DMS79 (cell line): ENCODE results near the gene FOXD1.
"Not testable (repeated sequence)": the region's sequence is repeated elsewhere in the genome, so short reads cannot be mapped to it uniquely, and the experiment has no call there.

ENCODE experiments used
- DNase-seq: peaks from one replicate; lab custom pipeline; 2025; lab: John Stamatoyannopoulos, UW

The FOXD1 gene

DNA sequence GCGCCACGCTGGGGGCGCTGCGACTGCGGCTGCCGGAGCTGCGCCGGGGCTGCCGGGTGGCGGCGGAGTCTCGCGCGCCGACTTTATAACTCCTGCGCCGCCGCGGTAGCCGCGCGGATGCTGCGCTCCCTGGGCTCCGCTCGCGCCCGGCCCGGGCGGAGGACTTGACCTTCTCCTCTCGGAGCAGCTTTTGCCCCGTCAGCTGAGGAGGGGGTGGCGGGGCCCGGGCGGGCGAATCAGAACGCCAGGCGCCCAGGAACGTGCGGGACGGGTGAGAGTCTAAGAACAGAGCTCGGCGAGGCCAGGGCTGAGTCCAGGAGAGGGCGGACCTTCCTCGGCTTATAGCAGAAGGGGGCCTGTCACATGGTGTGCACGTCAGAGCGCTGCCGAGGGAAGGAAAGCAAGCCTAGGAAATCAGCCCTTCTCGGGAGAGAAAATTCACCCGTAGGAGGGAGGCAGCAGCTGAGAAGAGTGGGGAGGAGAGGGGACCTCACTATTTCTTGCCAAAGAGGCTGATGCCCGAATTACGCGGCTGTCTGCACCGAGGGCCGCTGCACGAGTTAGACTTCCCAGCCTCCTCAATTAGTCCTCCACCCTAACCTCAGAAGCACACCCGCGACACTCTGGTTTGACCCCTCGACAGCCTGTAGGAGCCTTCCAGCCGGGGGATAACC is at the start of gene FOXD1:
FOXD1 (minus strand) TSS at position 315 of the 674 bp plus-strand sequence. CDS start 415 bp downstream, outside the sequence.
- peak; percentile 61 for DNase-seq

DNA sequence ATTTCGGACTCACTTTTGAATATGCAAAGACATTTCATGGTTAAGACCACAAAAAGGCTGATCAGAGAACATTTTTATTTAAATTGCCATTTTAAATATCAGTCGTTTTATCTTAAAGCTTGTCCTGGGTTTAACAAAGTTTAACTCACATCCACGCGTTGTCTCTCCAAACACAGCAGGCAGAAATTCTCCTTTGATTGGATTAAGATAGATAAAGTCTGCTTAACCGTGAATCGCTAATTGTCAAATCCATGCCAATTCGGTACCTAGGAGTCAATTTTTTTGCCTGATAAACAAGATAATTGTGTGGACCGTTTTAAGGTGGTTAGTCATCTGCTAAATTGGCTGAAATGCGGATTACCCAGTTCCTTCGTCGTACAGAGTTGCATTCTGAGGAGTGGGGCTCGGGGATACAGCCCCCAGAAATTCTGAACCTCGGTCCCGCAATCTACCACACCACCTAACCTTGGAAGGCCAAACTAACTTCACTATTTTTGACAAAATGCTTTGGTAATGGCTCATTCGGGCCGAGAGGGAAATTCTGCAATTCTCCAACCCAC is 49.0 kb upstream of the FOXD1 start:
- no peak for DNase-seq

GRCh38 chr5:73496984-73497457 is 48.4 kb upstream of the FOXD1 start:
- DNase-seq: peak; percentile 6

GRCh38 chr5:73495772-73496335 is 47.3 kb upstream of the FOXD1 start:
- no peak for DNase-seq

DNA sequence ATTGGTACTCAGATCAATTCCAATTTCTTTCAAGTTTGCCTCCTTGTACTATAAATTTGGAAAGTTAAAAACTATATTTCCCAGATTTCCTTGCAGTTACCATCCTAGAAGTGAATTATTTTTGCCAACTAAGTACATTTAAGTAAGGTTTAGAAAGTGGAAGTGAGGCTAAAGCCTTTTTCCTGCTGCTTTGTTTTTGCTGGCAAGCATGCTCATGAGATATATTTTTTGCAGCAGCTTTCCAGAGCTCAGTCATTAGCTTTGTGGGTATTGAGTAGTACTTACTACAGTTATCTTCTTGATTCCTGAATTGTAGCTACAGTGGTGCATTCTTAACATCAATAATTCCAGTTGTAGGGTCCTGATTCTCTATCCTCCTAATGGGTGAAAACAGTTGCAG is 46.1 kb upstream of the FOXD1 start:
- no peak for DNase-seq

DNA sequence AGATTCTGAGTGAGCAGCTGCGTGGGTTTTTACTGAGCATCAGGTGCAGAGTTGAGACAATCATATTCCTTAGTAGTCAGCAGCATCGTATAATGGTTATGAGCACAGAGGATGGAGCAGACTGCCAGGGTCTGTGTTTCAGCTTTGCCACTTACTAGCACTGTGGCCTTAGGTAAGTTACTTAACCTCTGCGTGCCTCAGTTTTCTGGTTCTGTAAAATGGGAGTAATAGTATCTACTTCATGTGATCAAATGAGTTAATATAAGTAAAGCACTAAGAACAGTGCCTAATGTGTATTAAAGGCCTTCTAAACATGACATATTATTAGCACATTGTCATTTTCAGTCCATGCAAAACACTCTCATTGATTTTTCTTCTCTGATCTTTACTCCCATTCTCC is 44.8 kb upstream of the FOXD1 start:
- no peak for DNase-seq

DNA sequence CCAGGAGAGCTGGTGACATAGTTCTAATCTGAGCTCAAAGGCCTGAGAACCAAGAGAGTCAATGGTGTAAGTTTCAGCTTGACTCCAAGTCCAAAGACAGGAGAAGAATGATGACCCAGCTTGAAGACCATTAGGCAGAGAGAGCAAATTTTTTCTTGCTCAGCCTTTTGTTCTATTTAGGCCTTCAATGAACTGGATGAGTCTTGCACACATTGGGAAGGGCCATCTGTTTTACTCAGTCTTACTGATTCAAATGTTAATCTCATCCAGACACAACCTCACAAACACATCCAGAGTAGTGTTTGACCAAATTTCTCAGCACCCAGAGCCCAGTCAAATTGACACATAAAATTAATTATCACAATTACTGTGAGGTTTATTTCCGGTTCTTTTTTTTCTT is 42.6 kb upstream of the FOXD1 start:
- no peak for DNase-seq

- no peak for DNase-seq
Measured at GRCh38 chr5:73490088-73490487, 41.5 kb upstream of the FOXD1 start.

- no peak for DNase-seq
Measured at GRCh38 chr5:73488806-73489205, 40.2 kb upstream of the FOXD1 start.

- DNase-seq: no peak
Measured at GRCh38 chr5:73487815-73488214, 39.2 kb upstream of the FOXD1 start.

DNA sequence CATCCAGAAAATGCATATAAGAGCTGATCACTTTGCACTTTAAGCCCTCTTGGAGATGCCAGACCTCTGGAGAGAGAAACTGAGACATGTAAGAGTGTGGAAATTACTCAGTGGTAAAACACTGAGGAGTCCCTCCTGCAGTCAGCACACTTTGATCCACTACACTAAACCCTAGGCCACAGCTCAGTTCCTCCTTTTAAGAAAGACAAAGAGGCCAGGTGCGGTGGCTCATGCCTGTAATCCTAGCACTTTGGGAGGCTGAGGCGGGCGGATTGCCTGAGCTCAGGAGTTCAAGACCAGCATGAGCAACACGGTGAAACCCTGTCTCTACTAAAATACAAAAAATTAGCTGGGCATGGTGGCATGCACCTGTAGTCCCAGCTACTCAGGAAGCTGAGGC is 38.7 kb upstream of the FOXD1 start:
- DNase-seq: not testable (repeated sequence)

- DNase-seq: no peak
Measured at GRCh38 chr5:73486119-73486899, 37.7 kb upstream of the FOXD1 start.

DNA sequence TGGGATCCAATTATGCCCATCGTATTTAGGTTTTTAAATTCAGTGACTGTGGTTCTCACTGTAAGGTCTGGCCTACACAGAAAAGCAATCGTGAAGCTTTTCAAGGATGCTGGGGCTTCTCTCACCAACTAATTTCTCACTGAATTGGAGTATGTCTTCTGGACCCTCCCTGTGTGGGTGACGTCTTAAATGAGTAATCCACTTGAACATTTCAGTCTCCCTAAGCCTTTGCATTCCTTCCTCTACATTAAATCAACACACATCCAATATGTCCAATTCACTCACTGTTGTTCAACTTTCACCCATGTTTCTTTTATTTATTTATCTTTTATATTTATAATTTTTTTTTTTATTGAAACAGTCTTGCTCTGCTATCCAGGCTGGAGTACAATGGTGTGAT is 37.1 kb upstream of the FOXD1 start:
- DNase-seq: no peak

DNA sequence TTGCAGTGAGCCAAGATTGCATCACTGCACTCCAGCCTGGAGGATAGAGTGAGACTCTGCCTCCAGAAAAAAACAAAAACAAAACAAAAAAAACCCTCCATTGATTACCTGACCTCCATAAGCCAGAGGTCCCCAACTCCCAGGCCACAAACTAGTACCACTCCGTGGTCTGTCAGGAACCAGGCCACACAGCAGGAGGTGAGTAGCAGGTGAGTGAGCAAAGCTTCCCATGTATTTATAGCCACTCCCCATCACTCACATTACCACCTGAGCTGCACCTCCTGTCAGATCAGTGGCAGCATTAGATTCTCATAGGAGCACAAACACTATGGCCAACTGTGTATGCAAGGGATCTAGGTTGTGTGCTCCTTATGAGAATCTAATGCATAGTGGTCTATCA is 35.9 kb upstream of the FOXD1 start:
- no peak for DNase-seq

- DNase-seq: no peak
Measured at GRCh38 chr5:73483676-73484075, 35.1 kb upstream of the FOXD1 start.

- DNase-seq: peak; percentile 14
Measured at GRCh38 chr5:73482383-73483136, 34.0 kb upstream of the FOXD1 start.

- no peak for DNase-seq
Measured at GRCh38 chr5:73480500-73480899, 31.9 kb upstream of the FOXD1 start.

GRCh38 chr5:73472116-73472515 is 23.5 kb upstream of the FOXD1 start:
- no peak for DNase-seq

GRCh38 chr5:73471654-73472053 is 23.1 kb upstream of the FOXD1 start:
- no peak for DNase-seq

DNA sequence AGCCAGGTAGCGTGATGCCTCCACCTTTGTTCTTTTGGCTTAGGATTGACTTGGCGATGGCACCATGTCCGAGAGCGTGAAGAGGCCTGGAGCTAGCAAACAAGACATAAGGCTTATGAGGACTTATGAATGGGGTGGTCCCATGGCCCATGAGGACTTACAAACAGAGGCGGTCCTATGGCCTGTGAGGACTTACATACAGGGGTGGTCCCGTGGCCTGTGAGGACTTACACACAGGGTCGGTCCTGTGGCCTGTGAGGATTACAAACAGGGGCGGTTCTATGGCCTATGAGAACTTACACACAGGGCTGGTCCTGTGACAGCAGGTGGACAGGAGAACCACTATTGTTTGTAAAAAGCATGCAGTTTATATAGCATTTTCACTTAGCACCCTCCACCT is 21.3 kb upstream of the FOXD1 start:
- no peak for DNase-seq

- not testable (repeated sequence) for DNase-seq
Measured at GRCh38 chr5:73468638-73469037, 20.1 kb upstream of the FOXD1 start.
